Gastroesophageal sphincter (tissue), 4 donors: ENCODE data around the gene FAM177B. TPM values are rescaled to one million over a fixed set of nuclear protein-coding genes. Genes with fewer than 3 reads are reported as not detected.

Experiments used
- ATAC-seq: fragments of 150-250 bp; one replicate; pipeline ENCODE4 v1.9.1; 2016; ENCODE audit warnings: mild to moderate bottlenecking, moderate library complexity
- H3K27ac ChIP-seq, 4 donors: fragments of 200-600 bp; sonication (generic) in 3 of 4; 1 replicate in 3 of 4; 2 replicates in 1 of 4; pipeline ENCODE4 v1.5.1; 2016 to 2019
- H3K27me3 ChIP-seq: fragments of 200-600 bp; sonication (generic); one replicate; pipeline ENCODE4 v1.5.1; 2019
- H3K36me3 ChIP-seq, 2 donors: fragments of 200-600 bp; sonication (generic); one replicate each; pipeline ENCODE4 v1.5.1; 2019; ENCODE audit warnings: control low read depth in 1 of 2
- H3K4me1 ChIP-seq, 3 donors: fragments of 200-600 bp; sonication (generic); 1 replicate in 2 of 3; 2 replicates in 1 of 3; pipeline ENCODE4 v1.5.1; 2016 to 2019; ENCODE audit warnings: control low read depth in 2 of 3
- H3K4me3 ChIP-seq, 2 donors: fragments of 200-600 bp; sonication (generic); one replicate each; pipeline ENCODE4 v1.5.1; 2019; ENCODE audit warnings: mild to moderate bottlenecking in 1 of 2, moderate library complexity in 1 of 2
- H3K9me3 ChIP-seq, 3 donors: fragments of 200-600 bp; sonication (generic); one replicate each; pipeline ENCODE4 v1.5.1; 2017 to 2019; ENCODE audit warnings: control low read depth in 2 of 3
- EP300 ChIP-seq: sonication (generic); formaldehyde crosslinking; IDR thresholded peaks from one replicate; pipeline ENCODE4 v1.6.1; 2017; ENCODE audit warnings: antibody characterized with exemption, mild to moderate bottlenecking
- POLR2A ChIP-seq, 2 donors: fragments of 450-650 bp; IDR thresholded peaks; one replicate each; pipeline ENCODE4 v1.6.1; 2017; ENCODE audit warnings: antibody characterized with exemption in 2 of 2, mild to moderate bottlenecking in 2 of 2, moderate library complexity in 1 of 2
- POLR2AphosphoS5 ChIP-seq: sonication (generic); formaldehyde crosslinking; IDR thresholded peaks from one replicate; pipeline ENCODE4 v1.6.1; 2017; ENCODE audit warnings: antibody characterized with exemption
- WGBS, 2 donors: methylation state at CpG; one replicate each; pipeline ENCODE4 v1.1.5; 2018; ENCODE audit warnings: low coverage in 1 of 2; 5-methylcytosine and 5-hydroxymethylcytosine counted together
- total RNA-seq, 4 donors: library from RNA; depleted of rRNA; stranded (reverse); fragments of >200 nt; gene quantifications; one replicate each; pipeline ENCODE4 v1.1.0, GENCODE V29; 2016
- TF ChIP-seq, protein P1 (sequence below), 4 experiments: fragments of 200-600 bp in 2 of 4; fragments of 450-650 bp in 2 of 4; sonication (generic) in 1 of 4; IDR thresholded peaks; one replicate each; pipeline ENCODE4 v1.5.1; 2017 to 2019; ENCODE audit warnings: antibody characterized with exemption in 4 of 4, mild to moderate bottlenecking in 2 of 4, moderate library complexity in 2 of 4

Gene FAM177B
- total RNA-seq: under 1 TPM in 1 of 4 donors, not detected in 3; 0.73 TPM

DNA sequence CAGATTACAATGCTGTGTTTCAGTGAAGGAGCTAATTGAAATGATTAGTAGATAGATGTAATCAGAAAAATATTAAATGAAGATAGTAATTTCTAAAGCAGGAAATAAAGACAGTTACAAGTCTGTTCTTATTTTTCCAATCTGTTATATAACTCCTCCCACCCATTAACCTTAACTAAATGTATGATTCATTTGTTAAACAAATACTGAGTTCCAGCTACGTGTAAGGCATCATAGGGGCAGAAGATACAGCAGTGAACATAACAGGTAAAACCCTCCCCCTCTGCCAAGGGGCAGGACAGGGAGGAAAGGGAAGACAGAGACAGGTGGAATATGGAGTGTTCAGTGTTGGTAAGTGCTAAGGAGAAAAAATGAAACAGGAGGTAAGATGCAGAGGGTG is at the start of gene FAM177B:
Gene FAM177B (plus strand): TSS at position 231 of the 400 bp plus-strand sequence. CDS start 9,344 bp downstream, outside the sequence.
- TF ChIP-seq EP300 (no peak), POLR2AphosphoS5 (no peak), POLR2A (IDR thresholded peaks at IDR 0.05) (no peak)
- TF ChIP-seq, protein P1, sequence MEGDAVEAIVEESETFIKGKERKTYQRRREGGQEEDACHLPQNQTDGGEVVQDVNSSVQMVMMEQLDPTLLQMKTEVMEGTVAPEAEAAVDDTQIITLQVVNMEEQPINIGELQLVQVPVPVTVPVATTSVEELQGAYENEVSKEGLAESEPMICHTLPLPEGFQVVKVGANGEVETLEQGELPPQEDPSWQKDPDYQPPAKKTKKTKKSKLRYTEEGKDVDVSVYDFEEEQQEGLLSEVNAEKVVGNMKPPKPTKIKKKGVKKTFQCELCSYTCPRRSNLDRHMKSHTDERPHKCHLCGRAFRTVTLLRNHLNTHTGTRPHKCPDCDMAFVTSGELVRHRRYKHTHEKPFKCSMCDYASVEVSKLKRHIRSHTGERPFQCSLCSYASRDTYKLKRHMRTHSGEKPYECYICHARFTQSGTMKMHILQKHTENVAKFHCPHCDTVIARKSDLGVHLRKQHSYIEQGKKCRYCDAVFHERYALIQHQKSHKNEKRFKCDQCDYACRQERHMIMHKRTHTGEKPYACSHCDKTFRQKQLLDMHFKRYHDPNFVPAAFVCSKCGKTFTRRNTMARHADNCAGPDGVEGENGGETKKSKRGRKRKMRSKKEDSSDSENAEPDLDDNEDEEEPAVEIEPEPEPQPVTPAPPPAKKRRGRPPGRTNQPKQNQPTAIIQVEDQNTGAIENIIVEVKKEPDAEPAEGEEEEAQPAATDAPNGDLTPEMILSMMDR (IDR thresholded peaks at IDR 0.05): no peak
- Histone ChIP-seq H3K4me3 (no peak within 1 kb of the TSS), H3K36me3 (peaks cover 5 to 46% of the 10 kb centered on the region in 2 donors), H3K27ac (no peak within 1 kb of the TSS), H3K9me3 (no peaks in the 10 kb centered on the region), H3K27me3 (no peaks in the 10 kb centered on the region), H3K4me1 (peaks cover 0 to 2% (median 0%) of the 10 kb centered on the region in 3 donors)
- ATAC-seq: no peak
- 33% methylated on average over 1 of the region's 1 CpG; no CpG with 5 or more reads in 1 of the 2 donors for WGBS, 2 donors

DNA sequence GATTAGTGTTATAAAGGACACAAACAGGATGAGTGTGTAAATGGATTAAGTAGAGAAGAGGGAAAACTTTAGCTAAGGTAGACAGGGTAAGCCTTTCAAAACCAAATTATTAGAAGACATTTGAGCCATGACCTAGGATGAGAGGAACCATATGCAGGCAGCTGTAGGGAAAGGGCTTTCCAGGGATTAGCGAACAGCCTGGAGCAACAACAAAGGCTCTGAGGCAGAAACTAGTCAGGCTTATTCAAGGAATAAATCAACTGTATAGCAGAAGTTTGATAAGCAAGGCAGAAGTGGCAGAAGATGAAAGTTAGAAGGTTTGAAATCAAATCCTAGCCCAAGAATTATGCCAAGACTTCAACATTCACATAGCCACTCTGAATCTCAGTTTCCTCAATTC is 46.0 kb upstream of the FAM177B start:
- H3K36me3 ChIP-seq: peaks cover 5 to 51% of the 10 kb centered on the region in 2 donors
- no peaks in the 10 kb centered on the region for H3K4me1 ChIP-seq
- H3K9me3 ChIP-seq: no peaks in the 10 kb centered on the region
- H3K4me3 ChIP-seq: no peak overlapping the region
- H3K27ac ChIP-seq: no peak overlapping the region
- TF ChIP-seq, protein P1 (IDR thresholded peaks at IDR 0.05): no peak
- 92% methylated on average over 1 of the region's 1 CpG; no CpG with 5 or more reads in 1 of the 2 donors for WGBS, 2 donors
- ATAC-seq: no peak
- H3K27me3 ChIP-seq: no peaks in the 10 kb centered on the region

DNA sequence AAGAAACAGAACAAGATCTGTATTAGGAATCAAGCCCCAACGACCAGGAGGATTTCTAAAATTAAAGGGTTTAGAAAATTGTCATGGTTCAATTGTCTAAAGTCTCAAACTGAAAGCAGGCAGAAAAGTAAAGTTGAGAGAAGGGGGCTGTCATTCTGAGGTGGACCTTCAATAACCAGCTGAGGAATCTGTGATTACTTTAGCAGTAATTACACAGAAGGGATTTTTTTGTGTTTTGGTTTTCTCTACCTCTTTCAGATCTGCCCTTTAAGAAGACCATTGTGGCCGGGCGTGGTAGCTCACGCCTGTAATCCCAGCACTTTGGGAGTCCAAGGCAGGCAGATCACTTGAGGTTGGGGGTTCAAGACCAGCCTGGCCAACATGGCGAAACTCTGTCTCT is 42.1 kb upstream of the FAM177B start:
- no peak overlapping the region for H3K27ac ChIP-seq
- TF ChIP-seq, protein P1 (IDR thresholded peaks at IDR 0.05): no peak
- TF ChIP-seq POLR2A (IDR thresholded peaks at IDR 0.05) (no peak), POLR2AphosphoS5 (no peak), EP300 (no peak)
- no peak overlapping the region for H3K4me3 ChIP-seq
- H3K27me3 ChIP-seq: no peaks in the 10 kb centered on the region
- 64 to 89% methylated on average over 2 to 5 of the region's 5 CpGs for WGBS, 2 donors
- peaks cover 0 to 6% (median 0%) of the 10 kb centered on the region in 3 donors for H3K4me1 ChIP-seq
- no peak for ATAC-seq
- H3K9me3 ChIP-seq: no peaks in the 10 kb centered on the region
- peaks cover 0 to 34% of the 10 kb centered on the region in 2 donors for H3K36me3 ChIP-seq

DNA sequence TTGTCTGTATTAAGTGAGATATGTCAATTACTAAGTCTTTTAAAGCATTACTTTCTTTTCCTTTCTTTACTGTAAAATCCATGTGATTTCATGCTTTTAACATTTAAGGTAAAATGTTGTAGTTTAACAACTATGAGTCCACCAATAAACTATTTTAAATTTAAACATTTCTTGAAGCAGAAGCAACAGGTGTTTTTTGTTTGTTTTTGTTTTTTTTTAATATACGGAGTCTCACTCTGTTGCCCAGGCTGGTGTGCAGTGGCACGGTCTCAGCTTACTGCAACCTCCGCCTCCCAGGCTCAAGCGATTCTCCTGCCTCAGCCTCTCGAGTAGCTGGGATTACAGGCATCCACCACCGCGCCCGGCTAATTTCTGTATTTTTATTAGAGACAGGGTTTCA is 40.3 kb upstream of the FAM177B start:
- no peak overlapping the region for H3K27ac ChIP-seq
- no peak for ATAC-seq
- 94 to 100% methylated on average over 2 to 4 of the region's 8 CpGs for WGBS, 2 donors
- no peaks in the 10 kb centered on the region for H3K27me3 ChIP-seq
- no peaks in the 10 kb centered on the region for H3K9me3 ChIP-seq
- H3K4me3 ChIP-seq: no peak overlapping the region
- H3K36me3 ChIP-seq: peaks cover under 1 to 52% of the 10 kb centered on the region in 2 donors
- H3K4me1 ChIP-seq: peaks cover 0 to 6% (median 0%) of the 10 kb centered on the region in 3 donors
- no peak for TF ChIP-seq POLR2A (IDR thresholded peaks at IDR 0.05)
- TF ChIP-seq EP300: no peak
- no peak for TF ChIP-seq POLR2AphosphoS5
- TF ChIP-seq, protein P1 (IDR thresholded peaks at IDR 0.05): no peak

DNA sequence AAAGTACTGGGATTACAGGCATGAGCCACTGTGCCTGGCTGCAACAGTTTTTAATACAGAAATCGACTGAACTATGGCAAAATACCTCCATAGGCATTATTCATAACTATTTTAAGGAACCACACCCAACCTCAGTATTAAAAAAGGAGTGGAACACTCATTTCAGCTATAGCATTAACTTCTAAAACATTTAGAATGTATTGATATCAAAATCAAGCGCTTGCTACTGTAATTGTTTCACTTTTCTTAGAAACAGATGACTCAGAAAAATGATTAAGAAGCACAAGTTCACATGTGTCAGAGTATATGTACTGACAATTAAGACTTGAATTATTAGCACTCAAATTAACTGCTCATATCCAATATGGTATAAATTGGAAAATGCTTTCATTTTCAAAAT is 39.8 kb upstream of the FAM177B start:
- TF ChIP-seq EP300 (no peak), POLR2AphosphoS5 (no peak), POLR2A (IDR thresholded peaks at IDR 0.05) (no peak)
- TF ChIP-seq, protein P1 (IDR thresholded peaks at IDR 0.05): no peak
- ATAC-seq: no peak
- Histone ChIP-seq H3K4me3 (no peak overlapping the region), H3K36me3 (peaks cover 2 to 52% of the 10 kb centered on the region in 2 donors), H3K27ac (no peak overlapping the region), H3K9me3 (no peaks in the 10 kb centered on the region), H3K27me3 (no peaks in the 10 kb centered on the region), H3K4me1 (peaks cover 0 to 6% (median 0%) of the 10 kb centered on the region in 3 donors)
- WGBS, 2 donors: 84 to 100% methylated on average over 1 to 2 of the region's 2 CpGs
